HEK293 (cell line): ENCODE measurements around the gene GNLY.

Experiments
- CTCF ChIA-PET: fragments of 350-600 bp; formaldehyde crosslinking; extraction: SDS; loops from one replicate; lab custom pipeline; 2021; ENCODE audit warnings: antibody characterized with exemption; lab: Yijun Ruan, JAX
- POLR2A ChIA-PET: fragments of 300-600 bp; formaldehyde crosslinking; extraction: SDS; loops from one replicate; lab custom pipeline; 2020; ENCODE audit warnings: antibody characterized with exemption, inconsistent platforms; lab: Yijun Ruan, JAX
- H3K27ac ChIP-seq: fragments of 200-500 bp; sonication (Bioruptor generic); 2 replicates; pipeline ENCODE4 v1.5.1; 2014; ENCODE audit warnings: low read depth, low read length, control low read depth, inconsistent platforms; ENCODE audit errors: extremely low read depth
- H3K36me3 ChIP-seq, 2 experiments: fragments of 200-500 bp in 1 of 2; sonication (Bioruptor generic) in 1 of 2; 1 replicate in 1 of 2; 2 replicates in 1 of 2; pipeline ENCODE4 v1.5.1; 2014 to 2017; ENCODE audit warnings: inconsistent platforms in 2 of 2, low read length in 2 of 2; ENCODE audit not compliant: control insufficient read depth in 2 of 2, insufficient read depth in 1 of 2
- H3K4me1 ChIP-seq: fragments of 200-500 bp; sonication (Bioruptor generic); 2 replicates; pipeline ENCODE4 v1.5.1; 2014; ENCODE audit warnings: mild to moderate bottlenecking, low read length, inconsistent platforms; ENCODE audit not compliant: control insufficient read depth, insufficient read depth
- H3K4me3 ChIP-seq: 2 replicates; pipeline ENCODE4 v1.5.1; 2011; ENCODE audit warnings: low read depth, mild to moderate bottlenecking, control low read depth, low read length, moderate library complexity
- H3K9me3 ChIP-seq: fragments of 200-500 bp; sonication (Bioruptor generic); 2 replicates; pipeline ENCODE4 v1.5.1; 2014; ENCODE audit warnings: low read depth, low read length, inconsistent platforms; ENCODE audit not compliant: control insufficient read depth, insufficient read depth
- GLI2 ChIP-seq: fragments of 450-650 bp; formaldehyde crosslinking; IDR thresholded peaks from 2 replicates; pipeline ENCODE4; 2017; ENCODE audit warnings: missing biosample characterization, missing genetic modification characterization, low read depth, borderline replicate concordance
- MZF1 ChIP-seq: fragments of 450-650 bp; formaldehyde crosslinking; IDR thresholded peaks from 2 replicates; pipeline ENCODE4 v1.5.1; 2017; ENCODE audit warnings: missing biosample characterization, missing genetic modification characterization, borderline replicate concordance
- RBAK ChIP-seq: fragments of 450-650 bp; formaldehyde crosslinking; IDR thresholded peaks from 2 replicates; pipeline ENCODE4 v1.5.1; 2016; ENCODE audit warnings: missing biosample characterization, missing genetic modification characterization
- ZBTB48 ChIP-seq: fragments of 450-650 bp; formaldehyde crosslinking; IDR thresholded peaks from 2 replicates; pipeline ENCODE4 v1.5.1; 2016; ENCODE audit warnings: missing biosample characterization, missing genetic modification characterization
- ZIC2 ChIP-seq: fragments of 450-650 bp; formaldehyde crosslinking; IDR thresholded peaks from 2 replicates; pipeline ENCODE4 v1.5.1; 2016; ENCODE audit warnings: missing biosample characterization, missing genetic modification characterization
- ZNF354C ChIP-seq: fragments of 450-650 bp; formaldehyde crosslinking; IDR thresholded peaks from 2 replicates; pipeline ENCODE4 v1.5.1; 2016; ENCODE audit warnings: missing biosample characterization, missing genetic modification characterization, low read depth, borderline replicate concordance
- ZNF404 ChIP-seq: fragments of 450-650 bp; formaldehyde crosslinking; IDR thresholded peaks from 2 replicates; pipeline ENCODE4 v1.5.1; 2017; ENCODE audit warnings: missing biosample characterization, missing genetic modification characterization
- ZNF433 ChIP-seq: fragments of 450-650 bp; formaldehyde crosslinking; IDR thresholded peaks from 2 replicates; pipeline ENCODE4 v1.5.1; 2016; ENCODE audit warnings: missing biosample characterization, missing genetic modification characterization, low read depth
- ZNF521 ChIP-seq: fragments of 450-650 bp; formaldehyde crosslinking; IDR thresholded peaks from 2 replicates; pipeline ENCODE4 v1.5.1; 2017; ENCODE audit warnings: missing biosample characterization, mild to moderate bottlenecking, missing genetic modification characterization
- ZNF548 ChIP-seq: fragments of 450-650 bp; formaldehyde crosslinking; IDR thresholded peaks from 2 replicates; pipeline ENCODE4 v1.5.1; 2016; ENCODE audit warnings: missing biosample characterization, missing genetic modification characterization
- ZNF701 ChIP-seq: fragments of 450-650 bp; formaldehyde crosslinking; IDR thresholded peaks from 2 replicates; pipeline ENCODE4 v1.5.1; 2016; ENCODE audit warnings: missing biosample characterization, missing genetic modification characterization
- ZNF792 ChIP-seq: fragments of 450-650 bp; formaldehyde crosslinking; IDR thresholded peaks from 2 replicates; pipeline ENCODE4 v1.5.1; 2016; ENCODE audit warnings: missing biosample characterization, missing genetic modification characterization
- ZSCAN23 ChIP-seq: fragments of 450-650 bp; formaldehyde crosslinking; IDR thresholded peaks from 2 replicates; pipeline ENCODE4 v1.5.1; 2016; ENCODE audit warnings: missing biosample characterization, missing genetic modification characterization
- TF ChIP-seq, protein P1 (sequence below): fragments of 450-650 bp; formaldehyde crosslinking; IDR thresholded peaks from 2 replicates; pipeline ENCODE4 v1.5.1; 2017; ENCODE audit warnings: missing biosample characterization, missing genetic modification characterization
- TF ChIP-seq, protein P2 (sequence below): fragments of 450-650 bp; IDR thresholded peaks from 2 replicates; pipeline ENCODE4 v1.5.1; 2018; ENCODE audit warnings: missing biosample characterization, missing genetic modification characterization
- TF ChIP-seq, protein P3 (sequence below): fragments of 450-650 bp; formaldehyde crosslinking; IDR thresholded peaks from 2 replicates; pipeline ENCODE4 v1.5.1; 2016; ENCODE audit warnings: missing biosample characterization, missing genetic modification characterization

Gene GNLY

DNA sequence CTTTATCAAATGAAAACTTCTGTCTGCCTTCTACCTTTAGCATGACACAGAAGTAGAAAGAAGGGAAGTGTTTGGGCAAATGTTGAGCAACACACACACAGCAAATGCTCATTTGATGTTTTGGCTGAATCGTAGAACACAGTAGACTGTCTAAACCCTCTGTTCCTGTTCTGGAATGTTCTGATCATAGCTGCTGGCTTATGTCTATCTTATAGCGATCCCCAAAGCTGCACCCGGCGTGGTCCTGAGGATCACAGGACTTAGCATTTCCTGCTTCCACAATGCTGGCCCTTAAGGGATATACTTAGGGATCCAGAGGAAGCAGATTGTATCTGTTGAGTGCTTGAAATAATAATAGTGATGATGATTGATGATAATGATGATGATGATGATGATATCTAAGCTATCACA, 15.2 kb downstream of the GNLY start:
- H3K9me3 ChIP-seq: no peaks in the 10 kb centered on the region
- no peak overlapping the region for H3K4me3 ChIP-seq
- no peaks in the 10 kb centered on the region for H3K36me3 ChIP-seq
- no peaks in the 10 kb centered on the region for H3K4me1 ChIP-seq
- POLR2A ChIA-PET: no interaction called here
- H3K27ac ChIP-seq: no peak overlapping the region
- TF ChIP-seq ZNF521: no peak
- TF ChIP-seq, protein P1, sequence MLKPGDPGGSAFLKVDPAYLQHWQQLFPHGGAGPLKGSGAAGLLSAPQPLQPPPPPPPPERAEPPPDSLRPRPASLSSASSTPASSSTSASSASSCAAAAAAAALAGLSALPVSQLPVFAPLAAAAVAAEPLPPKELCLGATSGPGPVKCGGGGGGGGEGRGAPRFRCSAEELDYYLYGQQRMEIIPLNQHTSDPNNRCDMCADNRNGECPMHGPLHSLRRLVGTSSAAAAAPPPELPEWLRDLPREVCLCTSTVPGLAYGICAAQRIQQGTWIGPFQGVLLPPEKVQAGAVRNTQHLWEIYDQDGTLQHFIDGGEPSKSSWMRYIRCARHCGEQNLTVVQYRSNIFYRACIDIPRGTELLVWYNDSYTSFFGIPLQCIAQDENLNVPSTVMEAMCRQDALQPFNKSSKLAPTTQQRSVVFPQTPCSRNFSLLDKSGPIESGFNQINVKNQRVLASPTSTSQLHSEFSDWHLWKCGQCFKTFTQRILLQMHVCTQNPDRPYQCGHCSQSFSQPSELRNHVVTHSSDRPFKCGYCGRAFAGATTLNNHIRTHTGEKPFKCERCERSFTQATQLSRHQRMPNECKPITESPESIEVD (tag by site-specific recombination): no peak
- TF ChIP-seq ZSCAN23 (tag by site-specific recombination): no peak
- TF ChIP-seq, protein P2, sequence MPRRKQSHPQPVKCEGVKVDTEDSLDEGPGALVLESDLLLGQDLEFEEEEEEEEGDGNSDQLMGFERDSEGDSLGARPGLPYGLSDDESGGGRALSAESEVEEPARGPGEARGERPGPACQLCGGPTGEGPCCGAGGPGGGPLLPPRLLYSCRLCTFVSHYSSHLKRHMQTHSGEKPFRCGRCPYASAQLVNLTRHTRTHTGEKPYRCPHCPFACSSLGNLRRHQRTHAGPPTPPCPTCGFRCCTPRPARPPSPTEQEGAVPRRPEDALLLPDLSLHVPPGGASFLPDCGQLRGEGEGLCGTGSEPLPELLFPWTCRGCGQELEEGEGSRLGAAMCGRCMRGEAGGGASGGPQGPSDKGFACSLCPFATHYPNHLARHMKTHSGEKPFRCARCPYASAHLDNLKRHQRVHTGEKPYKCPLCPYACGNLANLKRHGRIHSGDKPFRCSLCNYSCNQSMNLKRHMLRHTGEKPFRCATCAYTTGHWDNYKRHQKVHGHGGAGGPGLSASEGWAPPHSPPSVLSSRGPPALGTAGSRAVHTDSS (tag by site-specific recombination): 0 out of 2 replicates have a peak, but pooled peaks have one; percentile 7
- TF ChIP-seq ZNF404: no peak
- TF ChIP-seq ZNF792 (tag by site-specific recombination): no peak
- CTCF ChIA-PET: interaction anchor here (0.6 to 7.1 kb wide), 14 partner anchors 9 to 390 kb away, joined by 3 to 54 read pairs (median 4); partner anchors contain the start of gene GNLY

DNA sequence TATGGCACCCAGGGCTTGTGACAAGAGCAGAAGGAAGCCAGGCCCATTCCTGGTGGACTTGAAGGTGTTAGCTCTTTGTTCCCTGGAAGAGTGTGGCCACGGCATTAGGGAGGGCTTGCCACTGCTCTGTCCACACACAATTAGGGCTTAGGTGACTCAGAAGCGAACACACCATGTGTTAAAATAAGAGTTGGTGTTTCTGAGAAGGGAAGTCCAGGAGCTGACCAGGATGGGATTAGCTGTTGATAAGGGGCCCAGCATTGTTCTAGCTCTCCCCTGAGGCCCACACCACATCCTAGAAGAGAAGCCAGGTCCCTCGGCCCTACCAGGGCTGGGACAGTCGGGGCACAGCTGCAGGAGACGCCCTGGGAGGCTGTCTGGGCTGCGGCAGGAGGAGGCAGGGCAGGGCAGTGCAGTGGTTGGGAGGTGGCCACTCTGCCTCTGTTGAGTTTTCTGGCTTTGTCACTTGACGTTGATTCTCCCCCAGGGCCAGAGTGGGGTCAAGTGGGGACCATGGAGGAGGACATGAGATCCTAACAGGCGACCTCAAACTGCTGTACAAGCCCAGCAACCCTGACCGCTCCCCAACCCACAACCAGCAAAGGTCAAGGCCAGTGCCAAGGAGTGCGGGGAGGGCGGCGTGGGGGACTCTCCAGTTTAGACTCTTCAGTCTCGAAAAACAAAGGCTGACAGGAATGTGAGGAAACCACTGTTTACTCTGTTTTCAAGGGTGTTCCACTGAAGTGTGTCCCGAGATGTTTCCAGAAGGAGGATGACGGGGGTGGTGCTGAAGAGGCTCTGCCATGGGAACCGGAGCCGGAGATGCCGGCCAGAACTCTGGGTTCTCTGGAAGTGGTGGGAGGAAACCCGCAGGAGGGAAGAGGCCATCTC, 16.8 kb downstream of the GNLY start:
- CTCF ChIA-PET: interaction anchor here (1.7 to 2.0 kb wide), 2 partner anchors 9 to 369 kb away, joined by 4 read pairs; no protein-coding TSS in a partner anchor
- no peaks in the 10 kb centered on the region for H3K9me3 ChIP-seq
- no peak overlapping the region for H3K27ac ChIP-seq
- H3K4me3 ChIP-seq: no peak overlapping the region
- H3K36me3 ChIP-seq: no peaks in the 10 kb centered on the region
- no peak for TF ChIP-seq ZNF354C (tag by site-specific recombination)
- TF ChIP-seq ZNF701 (tag by site-specific recombination): no peak
- no peaks in the 10 kb centered on the region for H3K4me1 ChIP-seq
- POLR2A ChIA-PET: no interaction called here

DNA sequence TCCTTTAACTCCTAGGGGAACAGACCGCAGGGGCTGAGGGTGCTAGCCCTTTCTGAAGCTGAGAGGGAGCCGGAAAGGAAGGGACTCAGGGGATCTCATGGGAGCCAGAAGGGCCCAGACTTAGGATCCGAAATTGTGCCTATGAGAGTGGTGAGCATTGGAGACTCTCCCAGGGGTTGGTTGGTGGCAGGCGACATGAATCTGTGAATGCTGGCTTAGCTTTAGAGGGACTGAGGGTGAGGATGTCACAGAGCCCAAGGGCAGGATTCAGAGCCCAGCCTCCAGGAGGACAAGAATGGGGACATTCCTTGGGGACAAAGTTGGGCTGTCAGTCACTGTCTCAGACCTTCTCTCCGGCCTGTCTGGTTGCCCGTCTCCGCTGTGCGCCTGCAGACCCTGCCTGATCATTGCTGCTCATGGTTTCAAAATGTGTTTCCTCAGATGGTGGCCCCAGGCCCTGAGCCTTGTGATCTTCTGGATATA, 17.5 kb downstream of the GNLY start:
- no peak overlapping the region for H3K27ac ChIP-seq
- TF ChIP-seq ZNF792 (tag by site-specific recombination) (no peak), ZBTB48 (tag by site-specific recombination) (no peak), ZNF433 (no peak), ZIC2 (tag by site-specific recombination) (no peak), RBAK (tag by site-specific recombination) (no peak), ZNF548 (no peak), MZF1 (tag by site-specific recombination) (no peak), GLI2 (tag by site-specific recombination) (no peak)
- TF ChIP-seq, protein P1 (tag by site-specific recombination): no peak
- TF ChIP-seq, protein P3, sequence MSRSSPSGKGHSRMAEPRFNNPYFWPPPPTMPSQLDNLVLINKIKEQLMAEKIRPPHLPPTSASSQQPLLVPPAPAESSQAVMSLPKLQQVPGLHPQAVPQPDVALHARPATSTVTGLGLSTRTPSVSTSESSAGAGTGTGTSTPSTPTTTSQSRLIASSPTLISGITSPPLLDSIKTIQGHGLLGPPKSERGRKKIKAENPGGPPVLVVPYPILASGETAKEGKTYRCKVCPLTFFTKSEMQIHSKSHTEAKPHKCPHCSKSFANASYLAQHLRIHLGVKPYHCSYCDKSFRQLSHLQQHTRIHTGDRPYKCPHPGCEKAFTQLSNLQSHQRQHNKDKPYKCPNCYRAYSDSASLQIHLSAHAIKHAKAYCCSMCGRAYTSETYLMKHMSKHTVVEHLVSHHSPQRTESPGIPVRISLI (tag by site-specific recombination): no peak
- CTCF ChIA-PET: interaction anchor here (2.0 to 2.8 kb wide), 2 partner anchors 9 to 18 kb away, joined by 4 to 15 read pairs; no protein-coding TSS in a partner anchor
- POLR2A ChIA-PET: no interaction called here
- H3K36me3 ChIP-seq: no peaks in the 10 kb centered on the region
- H3K9me3 ChIP-seq: no peaks in the 10 kb centered on the region
- H3K4me3 ChIP-seq: no peak overlapping the region
- no peaks in the 10 kb centered on the region for H3K4me1 ChIP-seq
